ENCODE results near the gene SAXO1. TPM values are rescaled to one million over a fixed set of nuclear protein-coding genes. Genes with fewer than 3 reads are reported as not detected.
A peak's percentile ranks its signal among the peaks of the same experiment; 100 is the strongest.

Gene SAXO1, protein sequence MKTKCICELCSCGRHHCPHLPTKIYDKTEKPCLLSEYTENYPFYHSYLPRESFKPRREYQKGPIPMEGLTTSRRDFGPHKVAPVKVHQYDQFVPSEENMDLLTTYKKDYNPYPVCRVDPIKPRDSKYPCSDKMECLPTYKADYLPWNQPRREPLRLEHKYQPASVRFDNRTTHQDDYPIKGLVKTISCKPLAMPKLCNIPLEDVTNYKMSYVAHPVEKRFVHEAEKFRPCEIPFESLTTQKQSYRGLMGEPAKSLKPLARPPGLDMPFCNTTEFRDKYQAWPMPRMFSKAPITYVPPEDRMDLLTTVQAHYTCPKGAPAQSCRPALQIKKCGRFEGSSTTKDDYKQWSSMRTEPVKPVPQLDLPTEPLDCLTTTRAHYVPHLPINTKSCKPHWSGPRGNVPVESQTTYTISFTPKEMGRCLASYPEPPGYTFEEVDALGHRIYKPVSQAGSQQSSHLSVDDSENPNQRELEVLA
- under 0.01 TPM in 1 of 2 replicates, not detected in the other for total RNA-seq

DNA sequence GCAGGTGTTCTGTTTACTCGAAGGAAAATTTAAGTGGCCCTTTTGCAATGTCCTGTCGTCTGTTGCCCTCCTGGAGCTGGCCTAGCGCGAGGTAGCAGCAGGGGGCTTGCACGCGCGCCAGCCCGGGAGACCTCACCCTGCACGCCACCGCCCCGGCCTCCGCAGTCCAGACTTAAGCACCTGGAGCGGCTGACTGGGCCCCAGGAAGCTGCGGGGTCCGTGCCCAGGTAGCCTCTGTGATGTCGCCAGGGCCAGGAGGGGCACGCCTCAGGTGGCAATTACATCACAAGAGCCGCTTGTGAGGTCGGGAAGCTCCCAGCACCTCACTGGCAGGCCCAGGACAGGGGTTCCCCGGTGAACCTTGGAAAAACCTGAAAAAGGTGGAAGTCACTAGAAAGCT, at the start of gene SAXO1:
SAXO1 (minus strand) TSS at position 195 of the 400 bp plus-strand sequence. CDS start 301 bp downstream, outside the sequence.
- no peak for DNase-seq (ENCODE audit: low read depth)
- Histone ChIP-seq H3K4me3 (ENCODE audit: low read depth, low read length) (no peak within 1 kb of the TSS), H3K36me3 (ENCODE audit: control insufficient read depth, insufficient read depth, low read length) (no peaks in the 10 kb centered on the region), H3K27me3 (ENCODE audit: control insufficient read depth, insufficient read depth, low read length) (no peaks in the 10 kb centered on the region)
- TF ChIP-seq, protein P1, sequence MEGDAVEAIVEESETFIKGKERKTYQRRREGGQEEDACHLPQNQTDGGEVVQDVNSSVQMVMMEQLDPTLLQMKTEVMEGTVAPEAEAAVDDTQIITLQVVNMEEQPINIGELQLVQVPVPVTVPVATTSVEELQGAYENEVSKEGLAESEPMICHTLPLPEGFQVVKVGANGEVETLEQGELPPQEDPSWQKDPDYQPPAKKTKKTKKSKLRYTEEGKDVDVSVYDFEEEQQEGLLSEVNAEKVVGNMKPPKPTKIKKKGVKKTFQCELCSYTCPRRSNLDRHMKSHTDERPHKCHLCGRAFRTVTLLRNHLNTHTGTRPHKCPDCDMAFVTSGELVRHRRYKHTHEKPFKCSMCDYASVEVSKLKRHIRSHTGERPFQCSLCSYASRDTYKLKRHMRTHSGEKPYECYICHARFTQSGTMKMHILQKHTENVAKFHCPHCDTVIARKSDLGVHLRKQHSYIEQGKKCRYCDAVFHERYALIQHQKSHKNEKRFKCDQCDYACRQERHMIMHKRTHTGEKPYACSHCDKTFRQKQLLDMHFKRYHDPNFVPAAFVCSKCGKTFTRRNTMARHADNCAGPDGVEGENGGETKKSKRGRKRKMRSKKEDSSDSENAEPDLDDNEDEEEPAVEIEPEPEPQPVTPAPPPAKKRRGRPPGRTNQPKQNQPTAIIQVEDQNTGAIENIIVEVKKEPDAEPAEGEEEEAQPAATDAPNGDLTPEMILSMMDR (IDR thresholded peaks at IDR 0.05; ENCODE audit: insufficient read depth, low read length, poor library complexity, severe bottlenecking): no peak

DNA sequence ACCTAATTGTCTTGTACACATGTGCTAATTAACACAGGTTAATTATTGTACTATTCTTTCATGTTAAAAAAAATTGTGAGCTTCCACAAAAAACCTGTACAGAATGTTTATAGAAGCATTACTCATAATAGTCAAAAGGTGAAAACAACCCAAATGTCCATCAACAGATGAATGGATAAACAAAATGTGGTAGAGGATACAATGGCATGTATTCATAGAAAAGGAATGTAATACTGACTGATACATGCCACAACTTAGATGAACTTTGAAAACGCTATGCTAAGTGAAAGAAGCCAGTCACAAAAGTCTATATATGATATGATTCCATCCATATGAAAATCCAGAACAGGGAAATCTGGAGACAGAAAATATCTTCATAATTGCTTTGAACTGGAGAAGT, 41.8 kb upstream of the SAXO1 start:
- Histone ChIP-seq H3K27me3 (ENCODE audit: control insufficient read depth, insufficient read depth, low read length) (no peaks in the 10 kb centered on the region), H3K4me3 (ENCODE audit: low read depth, low read length) (no peak overlapping the region), H3K36me3 (ENCODE audit: control insufficient read depth, insufficient read depth, low read length) (no peaks in the 10 kb centered on the region)
- TF ChIP-seq, protein P1 (IDR thresholded peaks at IDR 0.05; ENCODE audit: insufficient read depth, low read length, poor library complexity, severe bottlenecking): no peak
- no peak for DNase-seq (ENCODE audit: low read depth)

DNA sequence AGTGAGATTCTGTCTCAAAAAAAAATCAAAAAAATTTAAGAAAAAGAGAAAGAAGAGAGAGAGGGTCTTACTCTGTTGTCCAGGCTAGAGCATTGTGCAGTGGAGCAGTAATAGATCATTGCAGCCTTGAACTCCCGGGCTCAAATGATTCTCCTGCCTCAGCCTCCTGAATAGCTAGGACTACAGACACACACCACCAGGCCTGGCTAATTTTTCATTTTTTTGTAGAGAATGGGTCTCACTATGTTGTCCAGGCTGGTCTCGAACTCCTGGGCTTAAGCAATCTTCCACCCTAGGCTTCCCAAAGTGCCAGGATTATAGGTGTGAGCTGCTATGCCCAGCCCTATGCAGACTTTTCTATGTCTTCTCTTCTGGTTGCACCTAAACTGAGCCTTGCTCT, 41.2 kb upstream of the SAXO1 start:
- H3K27me3 ChIP-seq (ENCODE audit: control insufficient read depth, insufficient read depth, low read length): no peaks in the 10 kb centered on the region
- no peak for DNase-seq (ENCODE audit: low read depth)
- TF ChIP-seq, protein P1 (IDR thresholded peaks at IDR 0.05; ENCODE audit: insufficient read depth, low read length, poor library complexity, severe bottlenecking): no peak
- no peaks in the 10 kb centered on the region for H3K36me3 ChIP-seq (ENCODE audit: control insufficient read depth, insufficient read depth, low read length)
- H3K4me3 ChIP-seq (ENCODE audit: low read depth, low read length): no peak overlapping the region

DNA sequence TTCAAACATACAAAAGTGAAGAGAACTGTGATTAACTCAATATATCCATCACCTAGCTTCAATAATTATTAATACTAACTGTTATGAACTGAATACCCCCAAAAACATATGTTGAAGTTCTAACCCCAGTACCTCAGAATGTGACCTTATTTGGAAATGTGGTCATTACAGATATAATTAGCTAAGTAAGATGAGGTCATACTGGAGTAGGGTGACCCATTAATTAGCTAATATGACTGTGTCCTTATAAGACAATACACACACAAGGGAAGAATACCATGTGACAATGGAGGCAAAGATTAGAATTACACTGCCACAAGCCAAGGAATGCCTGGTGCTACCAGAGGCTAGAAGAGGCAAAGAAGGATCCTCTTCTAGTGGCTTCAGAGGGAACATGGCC, 24.0 kb upstream of the SAXO1 start:
- TF ChIP-seq, protein P1 (IDR thresholded peaks at IDR 0.05; ENCODE audit: insufficient read depth, low read length, poor library complexity, severe bottlenecking): no peak
- no peak for DNase-seq (ENCODE audit: low read depth)
- Histone ChIP-seq H3K4me3 (ENCODE audit: low read depth, low read length) (no peak overlapping the region), H3K36me3 (ENCODE audit: control insufficient read depth, insufficient read depth, low read length) (peaks cover 1% of the 10 kb centered on the region), H3K27me3 (ENCODE audit: control insufficient read depth, insufficient read depth, low read length) (no peaks in the 10 kb centered on the region)

DNA sequence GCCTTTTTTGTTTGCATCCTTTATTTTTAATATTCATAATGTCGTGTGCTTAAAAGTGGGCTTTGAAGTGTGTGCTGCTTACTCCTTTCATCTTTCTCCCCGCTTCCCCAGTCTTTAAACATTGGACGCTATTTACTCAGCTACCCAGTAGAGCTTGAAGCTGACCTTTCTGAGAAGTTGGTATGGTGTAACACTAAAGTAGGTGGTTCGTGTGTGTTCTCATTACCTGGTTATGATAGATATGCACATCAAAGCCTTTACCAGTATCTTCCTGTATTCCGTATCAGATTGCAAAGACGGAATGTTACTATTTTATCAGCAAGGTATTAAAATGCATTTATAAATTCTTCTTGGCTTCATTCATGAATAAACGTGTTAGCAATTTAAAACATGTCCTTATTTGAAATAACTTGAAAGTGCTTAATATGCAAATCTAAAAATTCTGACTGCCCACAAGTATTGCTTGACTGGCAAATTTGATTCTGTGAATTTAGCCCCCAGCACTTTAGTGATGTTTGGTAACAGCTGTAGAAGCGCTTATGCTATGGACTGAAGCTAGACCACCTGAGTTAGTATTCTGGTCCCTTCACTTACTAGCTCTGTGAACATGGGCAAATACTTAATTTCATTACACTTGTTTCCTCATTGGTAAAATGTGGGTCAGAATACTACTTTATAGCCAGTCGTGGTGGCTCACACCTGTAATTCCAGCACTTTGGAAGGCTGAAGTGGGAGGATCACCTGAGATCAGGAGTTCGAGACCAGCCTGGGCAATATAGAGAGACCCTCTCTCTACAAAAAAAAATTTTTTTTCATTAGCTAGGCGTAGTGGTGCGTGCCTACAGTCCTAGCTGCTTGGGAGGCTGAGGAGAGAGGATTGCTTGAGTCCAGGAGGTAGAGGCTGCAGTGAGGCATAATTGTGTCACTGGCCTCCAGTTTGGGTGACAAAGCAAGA, 17.9 kb upstream of the SAXO1 start:
- Histone ChIP-seq H3K4me3 (ENCODE audit: low read depth, low read length) (peak overlapping the region; percentile 78), H3K36me3 (ENCODE audit: control insufficient read depth, insufficient read depth, low read length) (no peaks in the 10 kb centered on the region), H3K27me3 (ENCODE audit: control insufficient read depth, insufficient read depth, low read length) (no peaks in the 10 kb centered on the region)
- DNase-seq (ENCODE audit: low read depth): no peak
- TF ChIP-seq, protein P1 (IDR thresholded peaks at IDR 0.05; ENCODE audit: insufficient read depth, low read length, poor library complexity, severe bottlenecking): no peak

Measured in kidney epithelial cell (primary cell).